Stimulated activated CD4-positive, alpha-beta T cell treated with anti-CD3 and anti-CD28 coated beads, Interleukin-1b, Interleukin-23, amount 100 ng/mL, for 48 hours (primary cell): ENCODE results near the gene PDS5B.
"Not testable (repeated sequence)": the region's sequence is repeated elsewhere in the genome, so short reads cannot be mapped to it uniquely, and the experiment has no call there.

Source experiments
- DNase-seq: peaks from one replicate; pipeline ENCODE4 v3.0.0-alpha.2; 2020

The PDS5B gene

GRCh38 chr13:32586080-32586900, at the start of gene PDS5B:
Gene PDS5B, plus strand, starts transcription at chr13:32586452. Its CDS starts 62,321 bp downstream, at chr13:32648773.
- peak; percentile 92 for DNase-seq

GRCh38 chr13:32537580-32538142, 48.6 kb upstream of the PDS5B start:
- DNase-seq = peak; percentile 44

- no peak for DNase-seq
Observed at GRCh38 chr13:32538143-32538620, 48.1 kb upstream of the PDS5B start.

- peak; percentile 92 for DNase-seq
Observed at GRCh38 chr13:32538621-32539246, 47.5 kb upstream of the PDS5B start, which contains the start of gene N4BP2L2. Gene N4BP2L2, minus strand, starts transcription at chr13:32538795. Its CDS starts 1,768 bp downstream, at chr13:32537027.

GRCh38 chr13:32542221-32542620, 44.0 kb upstream of the PDS5B start:
- DNase-seq = no peak

- DNase-seq = no peak
Observed at GRCh38 chr13:32545083-32545482, 41.2 kb upstream of the PDS5B start.

- DNase-seq = no peak
Observed at GRCh38 chr13:32548837-32549236, 37.4 kb upstream of the PDS5B start.

- DNase-seq = no peak
Observed at GRCh38 chr13:32549788-32550187, 36.5 kb upstream of the PDS5B start.

- no peak for DNase-seq
Observed at GRCh38 chr13:32553720-32554119, 32.5 kb upstream of the PDS5B start.

- DNase-seq = no peak
Observed at GRCh38 chr13:32555613-32556012, 30.6 kb upstream of the PDS5B start.

- not testable (repeated sequence) for DNase-seq
Observed at GRCh38 chr13:32560842-32561241, 25.4 kb upstream of the PDS5B start.

GRCh38 chr13:32575687-32576086, 10.6 kb upstream of the PDS5B start:
- not testable (repeated sequence) for DNase-seq

- DNase-seq = no peak
Observed at GRCh38 chr13:32577032-32577431, 9.2 kb upstream of the PDS5B start.

GRCh38 chr13:32581177-32581786, 5.0 kb upstream of the PDS5B start:
- no peak for DNase-seq

- DNase-seq = no peak
Observed at GRCh38 chr13:32582281-32582680, 4.0 kb upstream of the PDS5B start.

GRCh38 chr13:32582991-32583390, 3.3 kb upstream of the PDS5B start:
- DNase-seq = no peak

- no peak for DNase-seq
Observed at GRCh38 chr13:32585550-32586079, 637 bp upstream of the PDS5B start.

- DNase-seq = peak; percentile 55
Observed at GRCh38 chr13:32587011-32587810, 959 bp downstream of the PDS5B start.

- no peak for DNase-seq
Observed at GRCh38 chr13:32587811-32588170, 1.5 kb downstream of the PDS5B start.

GRCh38 chr13:32588736-32589135, 2.5 kb downstream of the PDS5B start:
- DNase-seq = no peak

- no peak for DNase-seq
Observed at GRCh38 chr13:32589471-32589870, 3.2 kb downstream of the PDS5B start.

- DNase-seq = no peak
Observed at GRCh38 chr13:32590266-32590665, 4.0 kb downstream of the PDS5B start.
